Ishikawa (cell line): ENCODE results near the gene RAN.
A peak's percentile ranks its signal among the peaks of the same experiment; 100 is the strongest.

ENCODE experiments used
- CEBPB ChIP-seq: IDR thresholded peaks from 2 replicates; pipeline ENCODE4 v1.6.1; 2012
- CREB1 ChIP-seq: IDR thresholded peaks from 2 replicates; pipeline ENCODE4 v1.6.1; 2012; ENCODE audit warnings: low read depth
- EGR1 ChIP-seq: IDR thresholded peaks from 2 replicates; pipeline ENCODE4 v1.6.1; 2012
- EP300 ChIP-seq: IDR thresholded peaks from 2 replicates; pipeline ENCODE4 v1.6.1; 2012; ENCODE audit warnings: borderline replicate concordance
- FOXM1 ChIP-seq: IDR thresholded peaks from 2 replicates; pipeline ENCODE4 v1.6.1; 2012; ENCODE audit warnings: low read depth, borderline replicate concordance
- MAX ChIP-seq: IDR thresholded peaks from 2 replicates; pipeline ENCODE4 v1.6.1; 2012
- NFIC ChIP-seq: IDR thresholded peaks from 2 replicates; pipeline ENCODE4 v1.6.1; 2012
- RAD21 ChIP-seq: IDR thresholded peaks from 2 replicates; pipeline ENCODE4 v1.6.1; 2012; ENCODE audit warnings: low read depth
- REST ChIP-seq: IDR thresholded peaks from 2 replicates; pipeline ENCODE4 v1.6.1; 2012; ENCODE audit warnings: low read depth, mild to moderate bottlenecking
- TAF1 ChIP-seq: IDR thresholded peaks from 2 replicates; pipeline ENCODE4 v1.6.1; 2012; ENCODE audit warnings: low read depth, mild to moderate bottlenecking
- TCF12 ChIP-seq: IDR thresholded peaks from 2 replicates; pipeline ENCODE4 v1.6.1; 2012; ENCODE audit warnings: low read depth
- TEAD4 ChIP-seq: IDR thresholded peaks from 2 replicates; pipeline ENCODE4 v1.6.1; 2012
- YY1 ChIP-seq: IDR thresholded peaks from 2 replicates; pipeline ENCODE4 v1.6.1; 2012; ENCODE audit warnings: low read depth
- ZBTB7A ChIP-seq: IDR thresholded peaks from 2 replicates; pipeline ENCODE4 v1.6.1; 2012; ENCODE audit warnings: low read depth
- TF ChIP-seq, protein P1 (sequence below): IDR thresholded peaks from 2 replicates; pipeline ENCODE4 v1.6.1; 2012

The RAN gene

GRCh38 chr12:130871286-130872178 lies at the start of gene RAN:
Gene RAN (plus strand): TSS chr12:130872066. CDS start chr12:130872594, 528 bp downstream.
- TF ChIP-seq CREB1 (no peak), YY1 (peak; percentile 86), EGR1 (peak; percentile 73), TAF1 (peak; percentile 67), TCF12 (0 out of 2 replicates have a peak, but pooled peaks have one; percentile 9), MAX (peak; percentile 89), RAD21 (no peak)
- TF ChIP-seq, protein P1, sequence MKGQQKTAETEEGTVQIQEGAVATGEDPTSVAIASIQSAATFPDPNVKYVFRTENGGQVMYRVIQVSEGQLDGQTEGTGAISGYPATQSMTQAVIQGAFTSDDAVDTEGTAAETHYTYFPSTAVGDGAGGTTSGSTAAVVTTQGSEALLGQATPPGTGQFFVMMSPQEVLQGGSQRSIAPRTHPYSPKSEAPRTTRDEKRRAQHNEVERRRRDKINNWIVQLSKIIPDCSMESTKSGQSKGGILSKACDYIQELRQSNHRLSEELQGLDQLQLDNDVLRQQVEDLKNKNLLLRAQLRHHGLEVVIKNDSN: peak; percentile 77

DNA sequence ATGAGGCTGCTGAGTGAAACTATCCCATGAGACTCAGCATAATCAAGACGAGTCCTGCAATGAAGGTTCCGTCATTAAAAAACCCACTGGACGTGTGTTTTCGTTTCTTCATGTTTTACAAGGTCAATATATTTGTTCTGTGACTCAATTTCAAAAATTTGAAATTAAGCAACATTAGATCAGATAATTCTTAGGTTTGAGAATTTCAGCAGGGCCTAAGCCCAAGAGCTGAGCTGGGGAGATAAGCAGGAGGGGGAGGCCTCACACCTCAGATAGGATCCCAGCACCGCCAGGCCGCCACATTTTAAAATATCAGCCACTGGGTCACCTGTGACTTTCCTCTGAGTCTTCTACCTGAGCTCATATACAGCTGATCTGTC lies 46.1 kb upstream of the RAN start:
- TF ChIP-seq CEBPB (no peak), TAF1 (no peak), YY1 (no peak), RAD21 (no peak), EP300 (no peak), ZBTB7A (no peak), CREB1 (no peak), REST (no peak), EGR1 (no peak), TEAD4 (no peak), FOXM1 (no peak), TCF12 (no peak), MAX (no peak), NFIC (no peak)
- TF ChIP-seq, protein P1: no peak

DNA sequence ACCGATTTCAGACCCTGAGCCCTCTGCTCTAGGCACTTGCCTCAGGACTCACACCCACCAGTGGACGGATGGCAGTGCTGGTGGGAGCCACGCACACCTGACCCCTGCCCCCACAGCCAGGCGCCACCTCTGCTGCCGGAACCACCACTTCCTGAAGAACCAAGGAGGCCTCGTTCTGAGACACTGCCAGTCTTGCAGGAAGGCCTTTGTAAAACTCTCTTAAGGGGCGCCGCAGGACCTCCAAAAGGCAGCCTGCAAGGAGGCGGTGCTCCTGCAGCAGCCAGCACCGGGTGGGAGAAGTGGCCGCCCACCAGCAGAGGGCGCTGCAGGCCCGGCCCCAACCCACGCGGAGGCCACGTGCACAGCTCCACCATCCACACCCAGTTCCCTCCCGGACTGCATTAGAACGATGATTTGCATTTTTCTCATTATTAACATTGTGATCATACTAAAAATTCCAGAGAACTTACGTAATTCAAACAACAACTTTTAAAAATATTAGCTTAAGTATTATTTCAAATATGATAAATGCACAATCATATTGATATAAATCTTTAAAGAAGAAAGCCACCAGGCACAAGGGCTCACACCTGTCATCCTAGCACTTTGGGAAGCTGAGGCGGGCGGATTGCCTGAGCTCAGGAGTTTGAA lies 45.6 kb upstream of the RAN start:
- TF ChIP-seq TEAD4 (no peak), FOXM1 (no peak), REST (no peak), CEBPB (no peak), TCF12 (no peak), TAF1 (no peak), YY1 (no peak), EGR1 (no peak), RAD21 (peak; percentile 55; the same call in 1 of the 2 replicates), EP300 (no peak), CREB1 (no peak), NFIC (no peak), MAX (peak; percentile 92), ZBTB7A (no peak)
- TF ChIP-seq, protein P1: peak; percentile 62

GRCh38 chr12:130827432-130827831 lies 44.4 kb upstream of the RAN start:
- TF ChIP-seq CREB1 (no peak), TEAD4 (no peak), FOXM1 (no peak), RAD21 (no peak), ZBTB7A (no peak), REST (no peak)
